Esophagus muscularis mucosa (tissue), 4 donors: Measurements from ENCODE around the gene MYO7B.

Source experiments
- CTCF ChIP-seq, 3 experiments: fragments of 200-600 bp in 2 of 3; fragments of 450-650 bp in 1 of 3; sonication (generic) in 2 of 3; IDR thresholded peaks; one replicate each; pipeline ENCODE4 v1.5.1; 2017 to 2019; ENCODE audit warnings: antibody characterized with exemption in 3 of 3, mild to moderate bottlenecking in 2 of 3, moderate library complexity in 1 of 3
- EP300 ChIP-seq: sonication (generic); formaldehyde crosslinking; IDR thresholded peaks from one replicate; pipeline ENCODE4 v1.6.1; 2017; ENCODE audit warnings: antibody characterized with exemption
- POLR2A ChIP-seq: fragments of 450-650 bp; IDR thresholded peaks from one replicate; pipeline ENCODE4 v1.6.1; 2017; ENCODE audit warnings: antibody characterized with exemption, moderate library complexity, mild to moderate bottlenecking, low read depth
- POLR2AphosphoS5 ChIP-seq, 2 donors: sonication (generic); formaldehyde crosslinking; IDR thresholded peaks; one replicate each; pipeline ENCODE4 v1.6.1; 2017; ENCODE audit warnings: antibody characterized with exemption in 2 of 2

- TF ChIP-seq CTCF (IDR thresholded peaks at IDR 0.05) (no peak), EP300 (no peak), POLR2A (no peak), POLR2AphosphoS5 (IDR thresholded peaks at IDR 0.05) (no peak)
Observed at GRCh38 chr2:127536707-127537541, 1.4 kb downstream of the MYO7B start.
